Left lung (tissue), 10 donors: ENCODE data around the gene C4B. TPM values are rescaled to one million over a fixed set of nuclear protein-coding genes. Genes with fewer than 3 reads are reported as not detected.
A peak's percentile ranks its signal among the peaks of the same experiment; 100 is the strongest.

ENCODE experiments used
- ATAC-seq: fragments of 200-7000 bp; cut with Tn5 transposase; one replicate; pipeline ENCODE4 v1.9.1; 2020; ENCODE audit warnings: moderate library complexity
- DNase-seq, 4 donors: peaks; one replicate each; pipeline ENCODE4 v3.0.0-alpha.2; 2013 to 2020
- H3K27ac ChIP-seq, 2 donors: fragments of 200-600 bp; sonication (generic) in 1 of 2; one replicate each; pipeline versions ENCODE4 v1.5.0 to v1.8.0; 2020 to 2021
- H3K27me3 ChIP-seq, 2 donors: fragments of 200-600 bp; sonication (generic) in 1 of 2; one replicate each; pipeline versions ENCODE4 v1.5.0 to v1.8.0; 2020 to 2021
- H3K36me3 ChIP-seq, 2 donors: fragments of 200-600 bp; sonication (generic) in 1 of 2; one replicate each; pipeline versions ENCODE4 v1.5.0 to v1.8.0; 2020 to 2021
- H3K4me1 ChIP-seq, 2 donors: fragments of 200-600 bp; one replicate each; pipeline ENCODE4 v1.8.0; 2021
- H3K4me3 ChIP-seq, 2 donors: fragments of 200-600 bp; sonication (generic) in 1 of 2; one replicate each; pipeline versions ENCODE4 v1.5.0 to v1.8.0; 2020 to 2021; ENCODE audit warnings: mild to moderate bottlenecking in 1 of 2
- H3K9me3 ChIP-seq, 2 donors: fragments of 200-600 bp; sonication (generic) in 1 of 2; one replicate each; pipeline versions ENCODE4 v1.5.0 to v1.8.0; 2020 to 2021
- CTCF ChIP-seq, 2 donors: fragments of 200-600 bp; sonication (generic) in 1 of 2; IDR thresholded peaks; one replicate each; pipeline versions ENCODE4 v1.5.0 to v1.8.0; 2021; ENCODE audit warnings: antibody characterized with exemption in 2 of 2
- intact Hi-C, 2 donors: fragments of 100-400 bp; cut with DNase I; formaldehyde crosslinking; loops; one replicate each; pipeline versions ENCODE4 v1.11.2 to v1.14.2; 2022
- polyA plus RNA-seq, 6 donors: library from polyadenylated mRNA; unstranded; fragments of 120-200 nt; gene quantifications; one replicate each; pipeline ENCODE4 v1.2.1, GENCODE V29; 2013; ENCODE audit not compliant: insufficient read length in 6 of 6
- total RNA-seq, 2 donors: library from RNA; stranded (reverse); fragmentation: NEBNext Ultra II Directional; extraction: Animal tissue kit (Norgen Biotek cat#: 25700); gene quantifications; one replicate each; pipeline ENCODE4 v1.2.1, GENCODE V29; 2021
- donor health status: DM: no; HTN: yes; CAD: no.
- donor health status: DM: no; HTN: no; CAD: no.

The C4B gene
- total and polyA plus RNA-seq, 8 donors, result 8.2 to 101 (median 13.3) TPM

GRCh38 chr6:31968326-31968725 lies 46.3 kb upstream of the C4B start:
- Histone ChIP-seq H3K4me1 (peaks cover 17 to 30% of the 10 kb centered on the region in 2 donors), H3K4me3 (no peak overlapping the region), H3K36me3 (peaks cover 0 to 72% of the 10 kb centered on the region in 2 donors), H3K9me3 (no peaks in the 10 kb centered on the region), H3K27me3 (no peaks in the 10 kb centered on the region), H3K27ac (no peak overlapping the region)
- ATAC-seq (no peak), DNase-seq (peak in 1 of 4 donors; percentile 69)
- intact Hi-C loops, result no loop called here
- TF ChIP-seq CTCF (IDR thresholded peaks at IDR 0.05), result no peak

GRCh38 chr6:31968791-31969711 lies 45.5 kb upstream of the C4B start:
- Histone ChIP-seq H3K4me1 (peaks cover 21 to 38% of the 10 kb centered on the region in 2 donors), H3K27ac (no peak overlapping the region), H3K4me3 (no peak overlapping the region), H3K36me3 (peaks cover 0 to 65% of the 10 kb centered on the region in 2 donors), H3K9me3 (no peaks in the 10 kb centered on the region), H3K27me3 (no peaks in the 10 kb centered on the region)
- ATAC-seq (no peak), DNase-seq (peak in 1 of 4 donors; percentile 43)
- intact Hi-C loops, result no loop called here
- TF ChIP-seq CTCF (IDR thresholded peaks at IDR 0.05), result no peak

- Histone ChIP-seq H3K27ac (no peak overlapping the region), H3K4me1 (peaks cover 21 to 38% of the 10 kb centered on the region in 2 donors), H3K36me3 (peaks cover 0 to 56% of the 10 kb centered on the region in 2 donors), H3K4me3 (no peak overlapping the region), H3K27me3 (no peaks in the 10 kb centered on the region), H3K9me3 (no peaks in the 10 kb centered on the region)
- TF ChIP-seq CTCF (IDR thresholded peaks at IDR 0.05), result no peak
- DNase-seq, result peak in 1 of 4 donors; percentile 32
- ATAC-seq, result no peak
- intact Hi-C loops, result no loop called here
Measured at GRCh38 chr6:31969712-31970603, 44.6 kb upstream of the C4B start.

GRCh38 chr6:31970604-31971271 lies 43.9 kb upstream of the C4B start:
- no peaks in the 10 kb centered on the region for H3K9me3 ChIP-seq
- peak overlapping the region; percentile 80 to 85 for H3K4me3 ChIP-seq
- peaks cover 21 to 38% of the 10 kb centered on the region in 2 donors for H3K4me1 ChIP-seq
- ATAC-seq, result no peak
- peak in 1 of 4 donors; percentile 80 for DNase-seq
- H3K27me3 ChIP-seq, result no peaks in the 10 kb centered on the region
- TF ChIP-seq CTCF (IDR thresholded peaks at IDR 0.05), result no peak
- H3K36me3 ChIP-seq, result peaks cover 0 to 48% of the 10 kb centered on the region in 2 donors
- peak overlapping the region; percentile 95 to 98 for H3K27ac ChIP-seq
- intact Hi-C loops, result no loop called here
